Right atrium auricular region (tissue), 2 donors: Measurements from ENCODE around the gene PUS3. TPM values are rescaled to one million over a fixed set of nuclear protein-coding genes. Genes with fewer than 3 reads are reported as not detected.
A peak's percentile ranks its signal among the peaks of the same experiment; 100 is the strongest.
"Not testable (repeated sequence)": the region's sequence is repeated elsewhere in the genome, so short reads cannot be mapped to it uniquely, and the experiment has no call there.

ENCODE experiments used
- DNase-seq: peaks from one replicate; pipeline ENCODE4 v3.0.0-alpha.2; 2019; ENCODE audit warnings: low spot score
- H3K27ac ChIP-seq, 2 donors: fragments of 200-600 bp; sonication (generic); 1 replicate in 1 of 2; 2 replicates in 1 of 2; pipeline ENCODE4 v1.5.1; 2016 to 2019
- H3K27me3 ChIP-seq, 2 donors: fragments of 200-600 bp; sonication (generic); one replicate each; pipeline versions ENCODE4 v1.5.1 to v1.6.0; 2017 to 2019
- H3K36me3 ChIP-seq: fragments of 200-600 bp; sonication (generic); one replicate; pipeline ENCODE4 v1.5.1; 2016
- H3K4me1 ChIP-seq, 2 donors: fragments of 200-600 bp; sonication (generic); one replicate each; pipeline versions ENCODE4 v1.5.1 to v1.6.0; 2017 to 2019
- H3K4me3 ChIP-seq, 2 donors: fragments of 200-600 bp; sonication (generic); 1 replicate in 1 of 2; 2 replicates in 1 of 2; pipeline ENCODE4 v1.5.1; 2017 to 2019; ENCODE audit warnings: mild to moderate bottlenecking in 1 of 2, moderate library complexity in 1 of 2
- H3K9me3 ChIP-seq, 2 donors: fragments of 200-600 bp; sonication (generic); one replicate each; pipeline ENCODE4 v1.5.1; 2019
- total RNA-seq, 2 donors: library from RNA; depleted of rRNA; stranded (reverse); fragments of >200 nt; gene quantifications; one replicate each; pipeline ENCODE4 v1.1.0, GENCODE V29; 2016
- TF ChIP-seq, protein P1 (sequence below), 2 donors: fragments of 200-600 bp; sonication (generic); IDR thresholded peaks; one replicate each; pipeline ENCODE4 v1.5.1; 2019; ENCODE audit warnings: antibody characterized with exemption in 2 of 2

Gene PUS3
- total RNA-seq, 2 donors from 2014 or later = 3.1 to 8.7 TPM

DNA sequence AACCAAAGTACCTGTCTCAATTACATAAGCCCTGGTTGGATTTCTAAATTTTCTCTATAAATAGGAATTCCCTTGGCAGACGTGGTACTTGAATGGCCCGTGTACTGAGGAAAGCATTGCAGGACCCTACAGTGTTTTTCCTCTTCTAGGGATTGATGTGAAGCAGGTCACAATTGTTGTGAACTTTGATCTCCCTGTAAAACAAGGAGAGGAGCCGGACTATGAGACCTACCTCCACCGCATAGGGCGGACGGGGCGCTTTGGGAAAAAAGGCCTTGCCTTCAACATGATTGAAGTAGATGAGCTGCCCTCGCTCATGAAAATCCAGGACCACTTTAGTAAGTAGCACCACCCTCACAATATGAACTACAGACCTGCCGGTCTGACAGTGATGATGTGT is 18.0 kb upstream of the PUS3 start:
- DNase-seq = no peak
- Histone ChIP-seq H3K4me1 (no peaks in the 10 kb centered on the region), H3K27ac (no peak overlapping the region), H3K4me3 (no peak overlapping the region), H3K9me3 (no peaks in the 10 kb centered on the region), H3K27me3 (no peaks in the 10 kb centered on the region), H3K36me3 (no peaks in the 10 kb centered on the region)
- TF ChIP-seq, protein P1, sequence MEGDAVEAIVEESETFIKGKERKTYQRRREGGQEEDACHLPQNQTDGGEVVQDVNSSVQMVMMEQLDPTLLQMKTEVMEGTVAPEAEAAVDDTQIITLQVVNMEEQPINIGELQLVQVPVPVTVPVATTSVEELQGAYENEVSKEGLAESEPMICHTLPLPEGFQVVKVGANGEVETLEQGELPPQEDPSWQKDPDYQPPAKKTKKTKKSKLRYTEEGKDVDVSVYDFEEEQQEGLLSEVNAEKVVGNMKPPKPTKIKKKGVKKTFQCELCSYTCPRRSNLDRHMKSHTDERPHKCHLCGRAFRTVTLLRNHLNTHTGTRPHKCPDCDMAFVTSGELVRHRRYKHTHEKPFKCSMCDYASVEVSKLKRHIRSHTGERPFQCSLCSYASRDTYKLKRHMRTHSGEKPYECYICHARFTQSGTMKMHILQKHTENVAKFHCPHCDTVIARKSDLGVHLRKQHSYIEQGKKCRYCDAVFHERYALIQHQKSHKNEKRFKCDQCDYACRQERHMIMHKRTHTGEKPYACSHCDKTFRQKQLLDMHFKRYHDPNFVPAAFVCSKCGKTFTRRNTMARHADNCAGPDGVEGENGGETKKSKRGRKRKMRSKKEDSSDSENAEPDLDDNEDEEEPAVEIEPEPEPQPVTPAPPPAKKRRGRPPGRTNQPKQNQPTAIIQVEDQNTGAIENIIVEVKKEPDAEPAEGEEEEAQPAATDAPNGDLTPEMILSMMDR (IDR thresholded peaks at IDR 0.05) = no peak

DNA sequence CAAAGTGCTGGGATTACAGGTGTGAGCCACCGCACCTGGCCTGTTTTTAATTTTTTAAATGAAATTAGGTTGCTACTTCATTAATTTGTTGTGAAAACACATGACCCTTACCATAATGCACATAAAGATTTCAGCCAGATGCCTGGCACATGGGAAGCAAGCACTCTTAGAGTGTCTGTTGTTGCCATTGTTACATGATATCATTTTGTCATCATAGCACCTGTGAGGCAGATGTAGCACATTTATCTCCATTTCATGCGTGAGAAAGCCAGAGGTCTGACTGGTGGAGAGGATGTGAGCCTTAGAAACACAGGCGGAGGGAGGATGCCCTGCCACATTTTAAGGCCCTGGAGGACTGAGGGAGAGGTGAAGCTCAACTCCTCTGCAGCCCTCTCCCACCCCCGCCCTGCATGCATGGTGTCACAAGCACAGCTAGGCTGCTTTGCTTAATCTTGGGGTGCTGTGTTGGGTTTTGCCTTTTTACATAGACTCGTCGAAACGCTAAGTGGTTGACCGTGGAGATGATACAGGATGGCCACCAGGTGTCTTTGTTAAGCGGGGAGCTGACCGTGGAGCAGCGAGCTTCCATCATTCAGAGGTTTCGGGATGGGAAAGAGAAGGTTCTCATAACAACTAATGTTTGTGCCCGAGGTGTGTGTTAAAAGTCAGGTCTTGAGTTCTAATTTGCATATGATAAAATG is 15.3 kb upstream of the PUS3 start:
- H3K27ac ChIP-seq = no peak overlapping the region
- H3K4me1 ChIP-seq = no peaks in the 10 kb centered on the region
- H3K4me3 ChIP-seq = no peak overlapping the region
- TF ChIP-seq, protein P1 (IDR thresholded peaks at IDR 0.05) = no peak
- H3K9me3 ChIP-seq = no peaks in the 10 kb centered on the region
- no peaks in the 10 kb centered on the region for H3K36me3 ChIP-seq
- H3K27me3 ChIP-seq = no peaks in the 10 kb centered on the region
- no peak for DNase-seq

DNA sequence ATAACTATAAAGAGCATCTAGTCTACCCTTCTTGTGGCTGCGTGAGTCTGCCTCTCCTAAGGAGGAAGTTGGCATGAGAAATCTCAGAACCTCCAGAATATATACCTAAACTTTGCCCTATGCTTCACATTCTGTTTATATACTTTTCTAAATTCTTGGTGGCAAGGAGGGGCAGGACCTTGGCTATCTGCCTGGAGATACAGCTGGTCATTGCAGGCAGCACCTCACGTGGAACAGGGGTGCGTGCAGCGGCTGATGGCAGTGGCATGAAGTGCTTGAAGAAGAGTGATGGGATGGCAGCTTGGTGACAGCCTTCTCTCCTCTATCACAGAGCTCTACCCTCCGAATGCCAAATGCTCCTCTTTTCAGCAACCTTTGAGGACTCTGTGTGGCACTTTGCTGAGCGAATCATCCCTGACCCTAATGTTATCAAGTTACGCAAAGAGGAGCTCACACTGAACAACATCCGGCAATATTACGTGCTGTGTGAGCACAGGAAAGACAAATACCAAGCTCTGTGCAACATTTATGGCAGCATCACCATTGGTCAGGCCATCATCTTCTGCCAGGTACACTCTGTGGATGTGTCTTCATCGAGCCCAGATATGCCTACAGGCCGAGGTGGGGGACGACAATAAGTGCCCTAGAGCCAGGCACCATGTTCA is 13.8 kb upstream of the PUS3 start:
- Histone ChIP-seq H3K4me3 (no peak overlapping the region), H3K27me3 (no peaks in the 10 kb centered on the region), H3K27ac (no peak overlapping the region), H3K9me3 (no peaks in the 10 kb centered on the region), H3K4me1 (no peaks in the 10 kb centered on the region), H3K36me3 (no peaks in the 10 kb centered on the region)
- DNase-seq = no peak
- TF ChIP-seq, protein P1 (IDR thresholded peaks at IDR 0.05) = no peak

DNA sequence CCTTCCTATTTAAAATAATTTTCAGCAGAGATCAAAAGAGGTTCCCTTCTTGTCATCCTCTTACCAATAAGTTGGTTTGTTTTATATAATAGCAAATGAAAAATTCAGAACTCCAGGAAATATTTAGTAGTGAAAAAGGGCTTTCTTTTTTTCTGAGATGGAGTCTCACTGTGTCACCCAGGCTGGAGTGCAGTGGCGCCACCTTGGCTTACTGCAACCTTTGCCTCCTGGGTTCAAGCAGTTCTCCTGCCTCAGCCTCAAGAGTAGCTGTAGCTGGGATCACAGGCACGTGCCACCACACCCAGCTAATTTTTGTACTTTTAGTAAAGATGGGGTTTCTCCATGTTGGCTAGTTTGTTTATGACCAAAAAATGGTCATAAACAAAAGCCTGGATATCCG is 11.6 kb upstream of the PUS3 start:
- not testable (repeated sequence) for H3K4me1 ChIP-seq, DNase-seq, H3K27ac ChIP-seq, H3K4me3 ChIP-seq, H3K36me3 ChIP-seq, H3K9me3 ChIP-seq, H3K27me3 ChIP-seq

DNA sequence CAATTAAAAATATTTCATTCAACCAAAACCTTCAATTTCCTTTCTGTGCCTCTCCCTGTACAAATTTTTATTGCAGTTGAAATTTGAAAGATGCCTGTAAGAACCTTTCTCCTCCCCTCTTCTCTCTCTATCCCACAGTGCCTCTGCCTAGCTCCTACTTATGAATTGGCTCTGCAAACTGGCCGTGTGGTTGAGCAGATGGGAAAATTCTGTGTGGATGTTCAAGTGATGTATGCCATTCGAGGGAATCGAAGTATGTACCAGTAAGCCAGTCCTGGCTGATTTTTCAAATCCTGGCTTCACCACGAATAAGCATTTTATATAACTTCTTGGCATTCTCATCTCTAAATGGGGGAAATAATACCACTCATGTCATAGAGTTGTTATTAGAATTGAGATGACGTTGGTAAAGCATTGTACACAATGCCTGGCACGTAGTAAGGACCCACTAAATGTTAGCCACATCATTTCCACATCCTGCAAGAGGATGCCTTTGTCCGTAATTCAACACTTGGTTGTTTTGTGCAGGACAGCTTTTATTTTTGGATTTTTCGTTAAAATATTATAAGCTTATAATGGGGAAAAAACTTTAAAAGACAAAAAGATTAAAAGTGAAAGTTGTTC is 7.3 kb upstream of the PUS3 start:
- DNase-seq = no peak
- H3K27me3 ChIP-seq = peaks cover under 1 to 1% of the 10 kb centered on the region in 2 donors

DNA sequence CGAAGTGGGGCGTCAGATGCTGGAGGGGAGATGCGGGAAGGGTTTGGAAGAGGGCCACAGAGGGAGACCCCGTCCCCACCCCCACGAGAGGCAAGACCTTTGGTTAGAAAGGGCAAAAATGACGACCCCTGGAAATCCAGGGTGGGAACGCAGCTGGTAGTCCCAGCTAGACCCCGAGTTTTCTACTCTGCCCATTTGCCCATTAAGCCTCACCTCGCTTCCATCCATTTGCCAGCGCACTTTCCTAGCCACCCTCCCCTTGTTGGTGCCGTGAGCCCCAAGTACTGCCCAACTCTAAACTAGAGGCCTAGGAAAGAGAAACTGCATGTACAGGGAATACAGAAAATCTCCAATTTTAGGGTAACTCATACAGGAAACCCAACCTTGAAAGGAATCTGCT is 1.7 kb upstream of the PUS3 start:
- no peak for DNase-seq
- Histone ChIP-seq H3K9me3 (no peaks in the 10 kb centered on the region), H3K27ac (no peak overlapping the region), H3K4me1 (peaks cover 0 to 14% of the 10 kb centered on the region in 2 donors), H3K4me3 (peak overlapping the region; percentile 22 to 58), H3K36me3 (no peaks in the 10 kb centered on the region), H3K27me3 (peaks cover 11 to 12% of the 10 kb centered on the region in 2 donors)
- TF ChIP-seq, protein P1 (IDR thresholded peaks at IDR 0.05) = no peak

More for the DNA sequence above, 7.3 kb upstream of the PUS3 start:
- Histone ChIP-seq H3K4me3 (no peak overlapping the region), H3K4me1 (no peaks in the 10 kb centered on the region), H3K36me3 (no peaks in the 10 kb centered on the region), H3K27ac (no peak overlapping the region), H3K9me3 (no peaks in the 10 kb centered on the region)
- TF ChIP-seq, protein P1 (IDR thresholded peaks at IDR 0.05) = no peak
